ENCODE measurements around the gene SCYGR2.
"Not testable (repeated sequence)": the region's sequence is repeated elsewhere in the genome, so short reads cannot be mapped to it uniquely, and the experiment has no call there.

Gene SCYGR2

GRCh38 chr2:227598835-227599503 lies at the start of gene SCYGR2:
Gene SCYGR2 (plus strand): TSS chr2:227598893. CDS start chr2:227598893, 0 bp downstream.
- not testable (repeated sequence) for DNase-seq

GRCh38 chr2:227551836-227552235 lies 46.9 kb upstream of the SCYGR2 start:
- no peak for DNase-seq

- DNase-seq: no peak
Measured at GRCh38 chr2:227562581-227562980, 36.1 kb upstream of the SCYGR2 start.

GRCh38 chr2:227565080-227565479 lies 33.6 kb upstream of the SCYGR2 start:
- DNase-seq: no peak

- DNase-seq: no peak
Measured at GRCh38 chr2:227566012-227566411, 32.7 kb upstream of the SCYGR2 start.

- DNase-seq: no peak
Measured at GRCh38 chr2:227568852-227569169, 29.9 kb upstream of the SCYGR2 start.

- DNase-seq: no peak
Measured at GRCh38 chr2:227570615-227571014, 28.1 kb upstream of the SCYGR2 start.

- no peak for DNase-seq
Measured at GRCh38 chr2:227576110-227576509, 22.6 kb upstream of the SCYGR2 start.

- DNase-seq: no peak
Measured at GRCh38 chr2:227576812-227577211, 21.9 kb upstream of the SCYGR2 start.

- no peak for DNase-seq
Measured at GRCh38 chr2:227577555-227577954, 21.1 kb upstream of the SCYGR2 start.

- DNase-seq: no peak
Measured at GRCh38 chr2:227578642-227579041, 20.1 kb upstream of the SCYGR2 start.

GRCh38 chr2:227579791-227580190 lies 18.9 kb upstream of the SCYGR2 start:
- DNase-seq: no peak

GRCh38 chr2:227582369-227582768 lies 16.3 kb upstream of the SCYGR2 start:
- no peak for DNase-seq

GRCh38 chr2:227592694-227593387 lies 5.9 kb upstream of the SCYGR2 start:
- DNase-seq: no peak

- no peak for DNase-seq
Measured at GRCh38 chr2:227595797-227596196, 2.9 kb upstream of the SCYGR2 start.

- DNase-seq: no peak
Measured at GRCh38 chr2:227597036-227597435, 1.7 kb upstream of the SCYGR2 start.

GRCh38 chr2:227597998-227598397 lies 695 bp upstream of the SCYGR2 start:
- DNase-seq: no peak

GRCh38 chr2:227602358-227602757 lies 3.7 kb downstream of the SCYGR2 start:
- DNase-seq: no peak

- DNase-seq: no peak
Measured at GRCh38 chr2:227606476-227606875, 7.8 kb downstream of the SCYGR2 start.

GRCh38 chr2:227607941-227608340 lies 9.2 kb downstream of the SCYGR2 start:
- DNase-seq: no peak

- DNase-seq: no peak
Measured at GRCh38 chr2:227608561-227609338, 10.1 kb downstream of the SCYGR2 start.

- no peak for DNase-seq
Measured at GRCh38 chr2:227610123-227610522, 11.4 kb downstream of the SCYGR2 start.

- DNase-seq: no peak
Measured at GRCh38 chr2:227612546-227613271, 14.0 kb downstream of the SCYGR2 start.

All from NCI-H526 (cell line).